ENCODE results near the gene DUSP9.
A peak's percentile ranks its signal among the peaks of the same experiment; 100 is the strongest.

DUSP9 gene

GRCh38 chrX:153635388-153635787, 11.6 kb upstream of the DUSP9 start:
- H3K4me3 ChIP-seq (ENCODE audit: control insufficient read depth, low read depth, low read length), result no peak overlapping the region
- DNase-seq (ENCODE audit: low read depth), result no peak
- TF ChIP-seq, protein P1, sequence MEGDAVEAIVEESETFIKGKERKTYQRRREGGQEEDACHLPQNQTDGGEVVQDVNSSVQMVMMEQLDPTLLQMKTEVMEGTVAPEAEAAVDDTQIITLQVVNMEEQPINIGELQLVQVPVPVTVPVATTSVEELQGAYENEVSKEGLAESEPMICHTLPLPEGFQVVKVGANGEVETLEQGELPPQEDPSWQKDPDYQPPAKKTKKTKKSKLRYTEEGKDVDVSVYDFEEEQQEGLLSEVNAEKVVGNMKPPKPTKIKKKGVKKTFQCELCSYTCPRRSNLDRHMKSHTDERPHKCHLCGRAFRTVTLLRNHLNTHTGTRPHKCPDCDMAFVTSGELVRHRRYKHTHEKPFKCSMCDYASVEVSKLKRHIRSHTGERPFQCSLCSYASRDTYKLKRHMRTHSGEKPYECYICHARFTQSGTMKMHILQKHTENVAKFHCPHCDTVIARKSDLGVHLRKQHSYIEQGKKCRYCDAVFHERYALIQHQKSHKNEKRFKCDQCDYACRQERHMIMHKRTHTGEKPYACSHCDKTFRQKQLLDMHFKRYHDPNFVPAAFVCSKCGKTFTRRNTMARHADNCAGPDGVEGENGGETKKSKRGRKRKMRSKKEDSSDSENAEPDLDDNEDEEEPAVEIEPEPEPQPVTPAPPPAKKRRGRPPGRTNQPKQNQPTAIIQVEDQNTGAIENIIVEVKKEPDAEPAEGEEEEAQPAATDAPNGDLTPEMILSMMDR (conservative IDR thresholded peaks at IDR 0.05; ENCODE audit: control insufficient read depth, insufficient read depth, low read depth, low read length), result no peak

DNA sequence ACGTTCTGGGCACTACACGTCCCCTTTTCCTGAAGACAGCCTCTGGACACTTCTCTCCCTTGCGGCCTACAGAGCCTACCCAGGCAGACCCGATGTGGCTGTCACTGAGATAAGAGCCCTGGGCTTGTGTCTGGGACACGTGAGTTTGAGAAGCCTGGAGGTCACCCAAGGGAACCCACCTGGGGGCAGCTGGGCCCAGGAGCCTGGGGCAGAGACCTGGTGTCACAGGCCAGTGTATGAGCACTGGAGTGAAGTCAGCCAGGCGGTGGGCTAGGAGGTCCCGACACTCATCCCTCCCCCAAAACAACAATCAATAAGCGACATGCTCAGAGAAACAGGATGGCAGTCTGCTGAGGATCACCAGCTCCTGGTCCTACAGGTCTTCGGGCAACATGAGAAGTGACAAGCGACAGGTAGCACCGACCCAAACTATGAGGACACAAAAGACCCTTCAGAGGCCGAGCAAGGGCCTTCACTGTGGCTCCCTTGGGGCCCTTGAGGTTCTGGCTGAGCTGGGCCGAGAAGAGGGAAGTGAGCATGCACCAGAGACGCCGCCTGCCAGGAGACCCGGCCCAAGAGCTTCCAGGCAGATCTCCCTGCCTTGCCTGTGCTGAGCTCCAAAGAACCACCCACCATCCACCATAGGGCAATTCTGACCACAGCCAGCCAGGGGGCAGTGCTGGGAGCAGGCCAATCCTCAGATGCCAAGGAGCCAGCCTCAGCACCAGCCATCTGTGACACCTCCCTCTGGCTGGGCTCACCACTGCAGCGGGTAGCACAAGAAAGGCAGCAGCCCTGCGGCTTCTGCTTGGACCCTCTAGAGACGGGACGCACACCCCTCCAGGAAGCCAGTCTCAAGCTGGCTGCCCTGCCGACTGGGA, 11.0 kb upstream of the DUSP9 start:
- DNase-seq (ENCODE audit: low read depth), result peak; percentile 4
- TF ChIP-seq, protein P1 (conservative IDR thresholded peaks at IDR 0.05; ENCODE audit: control insufficient read depth, insufficient read depth, low read depth, low read length), result peak; percentile 25
- H3K4me3 ChIP-seq (ENCODE audit: control insufficient read depth, low read depth, low read length), result no peak overlapping the region

GRCh38 chrX:153636716-153637115, 10.3 kb upstream of the DUSP9 start:
- no peak for DNase-seq (ENCODE audit: low read depth)
- H3K4me3 ChIP-seq (ENCODE audit: control insufficient read depth, low read depth, low read length), result no peak overlapping the region
- TF ChIP-seq, protein P1 (conservative IDR thresholded peaks at IDR 0.05; ENCODE audit: control insufficient read depth, insufficient read depth, low read depth, low read length), result no peak

- no peak for DNase-seq (ENCODE audit: low read depth)
- H3K4me3 ChIP-seq (ENCODE audit: control insufficient read depth, low read depth, low read length), result no peak overlapping the region
- TF ChIP-seq, protein P1 (conservative IDR thresholded peaks at IDR 0.05; ENCODE audit: control insufficient read depth, insufficient read depth, low read depth, low read length), result no peak
Observed at GRCh38 chrX:153637121-153638040, 9.6 kb upstream of the DUSP9 start.

- no peak overlapping the region for H3K4me3 ChIP-seq (ENCODE audit: control insufficient read depth, low read depth, low read length)
- no peak for DNase-seq (ENCODE audit: low read depth)
- TF ChIP-seq, protein P1 (conservative IDR thresholded peaks at IDR 0.05; ENCODE audit: control insufficient read depth, insufficient read depth, low read depth, low read length), result no peak
Observed at GRCh38 chrX:153638041-153638371, 9.0 kb upstream of the DUSP9 start.

DNA sequence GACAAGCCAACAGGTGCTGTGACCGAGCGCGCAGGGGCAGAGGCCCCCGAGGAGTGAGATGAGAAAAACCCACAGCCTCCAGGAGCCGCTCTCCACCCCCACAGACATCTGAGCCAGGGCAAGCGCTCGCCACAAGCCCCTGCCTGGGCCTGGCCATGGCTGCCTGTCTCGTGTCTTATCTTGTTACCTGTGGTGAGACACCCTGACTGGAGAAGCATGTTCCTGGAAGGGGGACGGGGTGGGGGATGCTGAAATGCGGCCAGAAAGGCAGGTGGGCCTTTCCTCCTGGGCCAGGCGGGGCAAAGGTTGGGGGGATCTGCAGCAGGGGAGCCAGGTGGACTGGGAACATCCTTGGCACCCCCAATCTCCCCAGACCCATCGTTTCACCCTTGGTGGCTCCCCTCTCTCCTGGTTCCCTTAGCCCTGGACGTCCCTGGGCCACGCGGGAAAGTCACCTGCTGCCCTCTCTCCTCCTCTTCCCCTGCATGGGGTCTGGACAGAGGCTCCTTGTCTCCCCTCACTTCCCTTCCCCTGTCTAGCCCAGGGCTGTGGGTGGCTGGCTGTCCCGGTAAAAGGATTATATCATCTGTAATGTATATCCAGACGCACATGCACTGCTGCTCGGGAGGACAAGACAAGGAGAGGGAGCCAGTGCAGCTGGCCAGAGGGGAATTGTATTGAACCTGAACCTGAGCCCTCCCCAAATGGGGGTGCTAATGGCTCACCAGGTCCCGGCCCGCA, 8.4 kb upstream of the DUSP9 start:
- TF ChIP-seq, protein P1 (conservative IDR thresholded peaks at IDR 0.05; ENCODE audit: control insufficient read depth, insufficient read depth, low read depth, low read length), result no peak
- H3K4me3 ChIP-seq (ENCODE audit: control insufficient read depth, low read depth, low read length), result no peak overlapping the region
- DNase-seq (ENCODE audit: low read depth), result no peak
